ENCODE measurements around the gene PRPS1. TPM values are rescaled to one million over a fixed set of nuclear protein-coding genes. Genes with fewer than 3 reads are reported as not detected.
"Not testable (repeated sequence)": the region's sequence is repeated elsewhere in the genome, so short reads cannot be mapped to it uniquely, and the experiment has no call there.

Gene PRPS1
- total RNA-seq, 1 experiment from 2014 or later = 72.0 TPM

DNA sequence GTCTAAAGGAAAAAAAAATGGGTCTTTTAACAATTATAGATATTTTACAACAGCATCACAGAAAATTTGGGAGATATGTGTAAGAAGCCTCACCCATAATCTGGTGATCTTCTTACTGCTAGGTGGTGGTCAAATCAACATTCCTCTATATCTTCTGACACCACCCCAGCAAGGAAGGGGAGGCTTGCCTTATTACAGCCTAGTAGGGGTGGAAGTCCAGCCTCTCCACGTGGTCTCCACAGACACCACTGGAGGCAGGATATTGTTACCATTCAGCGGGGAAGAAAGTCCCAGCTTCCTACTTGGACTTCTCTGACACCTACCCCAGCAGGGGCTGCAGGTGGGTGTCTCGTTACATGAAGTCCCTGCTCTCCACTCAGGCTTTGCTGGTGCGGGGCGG, 28.7 kb downstream of the PRPS1 start:
- Histone ChIP-seq H3K4me3 (no peak overlapping the region), H3K4me1 (replicated peaks) (peaks cover 15% of the 10 kb centered on the region), H3K27ac (no peak overlapping the region), H3K9me3 (replicated peaks) (no peaks in the 10 kb centered on the region), H3K27me3 (replicated peaks) (no peaks in the 10 kb centered on the region), H3K36me3 (no peaks in the 10 kb centered on the region)
- no peak for DNase-seq (ENCODE audit: low read depth in 1 of 2, low spot score in 2 of 2)

DNA sequence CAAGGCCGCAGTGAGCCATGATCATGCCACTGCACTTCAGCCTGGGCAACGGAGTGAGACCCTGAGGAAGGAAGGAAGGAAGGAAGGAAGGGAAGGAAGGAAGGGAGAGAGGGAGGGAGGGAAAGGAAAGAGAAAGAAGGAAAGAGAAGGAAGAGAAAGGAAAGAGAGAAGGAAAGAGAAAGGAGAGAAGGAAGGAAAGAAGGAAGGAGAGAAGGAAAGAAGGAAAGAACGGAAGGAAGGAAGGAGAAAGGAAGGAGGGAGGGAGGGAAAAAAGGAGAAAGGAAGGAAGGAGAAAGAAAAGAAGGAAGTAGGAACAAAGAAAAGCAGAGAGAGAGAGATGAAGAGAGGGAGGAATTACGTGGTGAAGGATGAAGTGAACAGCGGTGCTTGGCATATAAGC, 30.4 kb downstream of the PRPS1 start:
- no peak for DNase-seq (ENCODE audit: low read depth in 1 of 2, low spot score in 2 of 2)
- no peak overlapping the region for H3K27ac ChIP-seq
- no peaks in the 10 kb centered on the region for H3K36me3 ChIP-seq
- H3K4me3 ChIP-seq = no peak overlapping the region
- H3K9me3 ChIP-seq (replicated peaks) = no peaks in the 10 kb centered on the region
- H3K4me1 ChIP-seq (replicated peaks) = peaks cover 15% of the 10 kb centered on the region
- no peaks in the 10 kb centered on the region for H3K27me3 ChIP-seq (replicated peaks)

DNA sequence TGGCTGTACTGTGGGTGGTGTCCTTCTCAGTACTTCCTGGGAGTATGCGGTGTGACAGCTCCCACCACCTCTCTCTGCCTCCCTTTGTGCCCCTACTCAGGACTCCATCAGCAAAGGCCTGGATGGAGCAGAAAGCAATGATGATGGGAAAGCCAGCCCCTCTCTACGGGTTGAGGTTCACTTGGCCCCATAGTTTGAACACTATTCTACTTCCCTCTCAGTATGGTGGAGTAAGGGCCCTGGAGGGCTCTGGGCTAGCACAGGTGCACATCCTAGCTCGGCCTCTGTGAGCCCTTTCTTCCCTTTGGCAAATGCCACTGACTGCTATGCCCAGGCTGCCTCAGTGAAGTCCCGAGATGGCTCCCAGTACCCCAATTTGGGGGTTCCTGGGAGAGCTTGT, 31.0 kb downstream of the PRPS1 start:
- Histone ChIP-seq H3K9me3 (replicated peaks) (no peaks in the 10 kb centered on the region), H3K36me3 (no peaks in the 10 kb centered on the region), H3K27ac (no peak overlapping the region), H3K4me3 (no peak overlapping the region), H3K27me3 (replicated peaks) (no peaks in the 10 kb centered on the region), H3K4me1 (replicated peaks) (peaks cover 14% of the 10 kb centered on the region)
- DNase-seq (ENCODE audit: low read depth in 1 of 2, low spot score in 2 of 2) = no peak

DNA sequence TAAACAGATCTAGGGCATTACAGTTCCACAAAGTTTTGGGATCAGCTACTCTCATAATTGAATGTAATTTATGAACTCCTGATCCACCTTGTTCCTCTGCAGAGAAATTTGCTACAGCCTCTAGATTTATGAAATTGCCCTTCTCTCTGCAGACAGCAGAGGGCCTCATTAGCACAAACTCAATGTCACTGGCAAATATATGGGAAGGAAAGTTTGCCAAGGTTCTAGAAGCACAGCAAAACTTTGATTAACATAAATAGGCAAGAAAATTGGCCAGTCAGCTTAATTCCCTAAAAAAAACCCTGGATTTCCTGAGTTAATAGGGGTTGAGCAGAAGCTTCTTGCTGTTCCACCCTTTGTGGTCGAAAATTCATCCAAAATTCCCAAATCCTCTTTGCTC, 31.5 kb downstream of the PRPS1 start:
- DNase-seq (ENCODE audit: low read depth in 1 of 2, low spot score in 2 of 2) = peak in 1 of 2 experiments; percentile 32
- Histone ChIP-seq H3K4me1 (replicated peaks) (peaks cover 9% of the 10 kb centered on the region), H3K27ac (no peak overlapping the region), H3K36me3 (no peaks in the 10 kb centered on the region), H3K9me3 (replicated peaks) (no peaks in the 10 kb centered on the region), H3K27me3 (replicated peaks) (no peaks in the 10 kb centered on the region), H3K4me3 (no peak overlapping the region)

DNA sequence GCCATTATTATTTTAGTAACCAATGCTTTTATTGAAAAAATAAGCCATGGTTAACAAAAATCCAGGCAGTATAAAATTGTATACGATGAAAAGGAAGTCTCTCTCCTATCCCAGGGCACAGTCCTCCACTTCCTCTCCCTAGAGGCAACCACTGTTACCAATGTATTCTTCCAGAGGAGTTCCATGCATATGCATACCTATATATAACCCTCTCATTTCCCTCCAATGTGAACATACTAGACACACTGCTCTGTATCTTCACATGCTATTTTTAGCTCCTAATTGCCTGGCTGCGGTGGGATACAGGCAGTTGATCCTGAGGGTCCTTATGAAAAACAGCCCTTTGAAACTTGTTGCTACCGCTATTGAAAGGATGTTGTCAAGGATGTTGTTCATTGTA, 33.8 kb downstream of the PRPS1 start:
- H3K27ac ChIP-seq = no peak overlapping the region
- DNase-seq (ENCODE audit: low read depth in 1 of 2, low spot score in 2 of 2) = no peak
- H3K36me3 ChIP-seq = no peaks in the 10 kb centered on the region
- no peaks in the 10 kb centered on the region for H3K4me1 ChIP-seq (replicated peaks)
- no peak overlapping the region for H3K4me3 ChIP-seq
- no peaks in the 10 kb centered on the region for H3K9me3 ChIP-seq (replicated peaks)
- H3K27me3 ChIP-seq (replicated peaks) = no peaks in the 10 kb centered on the region

DNA sequence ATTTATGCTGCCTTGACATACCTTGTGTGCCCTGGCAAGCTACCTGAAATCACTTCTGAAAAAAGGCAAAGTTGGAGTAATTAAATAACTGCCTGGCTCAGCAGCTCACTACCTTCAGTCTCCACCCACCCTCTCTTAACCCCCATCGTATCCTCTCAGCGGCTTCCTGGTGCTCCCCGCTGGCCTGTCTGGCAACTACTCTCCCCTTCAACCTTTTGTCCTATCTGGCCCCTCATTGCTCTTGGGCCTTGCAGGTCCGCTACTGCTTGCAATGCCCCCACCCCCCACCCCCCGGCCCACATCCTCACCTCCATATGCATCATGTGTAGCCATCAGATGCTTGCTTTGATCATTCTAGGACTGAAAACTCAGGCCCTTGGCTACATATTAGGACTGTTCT, 34.5 kb downstream of the PRPS1 start:
- no peaks in the 10 kb centered on the region for H3K27me3 ChIP-seq (replicated peaks)
- H3K27ac ChIP-seq = no peak overlapping the region
- DNase-seq (ENCODE audit: low read depth in 1 of 2, low spot score in 2 of 2) = no peak
- no peaks in the 10 kb centered on the region for H3K9me3 ChIP-seq (replicated peaks)
- no peaks in the 10 kb centered on the region for H3K4me1 ChIP-seq (replicated peaks)
- no peak overlapping the region for H3K4me3 ChIP-seq
- H3K36me3 ChIP-seq = no peaks in the 10 kb centered on the region

DNA sequence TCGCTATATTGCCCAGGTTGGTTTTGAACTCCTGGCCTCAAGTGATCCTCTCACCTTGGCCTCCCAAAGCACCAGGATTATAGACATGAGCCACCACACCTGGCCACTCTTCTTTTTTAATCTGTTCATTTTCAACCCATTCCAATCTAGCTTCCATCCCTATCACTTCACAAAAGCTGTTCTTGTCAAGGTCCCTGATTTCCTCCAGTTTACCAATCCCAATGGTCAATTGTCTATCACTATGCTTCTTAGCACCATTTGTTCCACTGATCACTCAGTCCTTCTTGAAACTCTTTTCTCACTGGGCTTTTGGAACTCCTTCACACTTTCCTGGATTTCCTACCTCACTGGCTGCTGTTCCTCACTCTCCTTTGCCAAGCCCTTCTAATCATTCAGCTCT, 38.6 kb downstream of the PRPS1 start:
- DNase-seq (ENCODE audit: low read depth in 1 of 2, low spot score in 2 of 2) = no peak
- H3K9me3 ChIP-seq (replicated peaks) = no peaks in the 10 kb centered on the region
- no peaks in the 10 kb centered on the region for H3K27me3 ChIP-seq (replicated peaks)
- H3K27ac ChIP-seq = no peak overlapping the region
- no peaks in the 10 kb centered on the region for H3K4me1 ChIP-seq (replicated peaks)
- no peaks in the 10 kb centered on the region for H3K36me3 ChIP-seq
- no peak overlapping the region for H3K4me3 ChIP-seq

DNA sequence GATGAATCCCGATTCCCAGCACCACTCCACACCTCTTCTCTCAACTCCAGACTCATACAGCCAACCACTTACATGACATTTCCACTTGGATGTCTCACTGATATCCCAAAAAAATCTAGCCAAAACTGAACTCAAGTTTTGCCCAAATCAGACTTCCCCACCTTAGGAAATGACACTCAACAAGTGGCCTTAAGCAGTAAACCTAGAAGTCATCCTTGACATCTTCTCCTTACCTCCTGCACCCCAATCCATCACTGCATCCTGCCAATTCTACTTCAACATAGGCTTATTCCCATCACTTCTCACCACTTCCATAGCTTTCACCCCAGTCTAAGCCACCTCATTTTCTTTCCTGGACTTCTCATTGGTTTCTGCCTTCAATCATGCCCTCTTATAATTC, 39.1 kb downstream of the PRPS1 start:
- H3K4me3 ChIP-seq = no peak overlapping the region
- H3K4me1 ChIP-seq (replicated peaks) = no peaks in the 10 kb centered on the region
- no peak overlapping the region for H3K27ac ChIP-seq
- no peaks in the 10 kb centered on the region for H3K36me3 ChIP-seq
- no peak for DNase-seq (ENCODE audit: low read depth in 1 of 2, low spot score in 2 of 2)
- H3K27me3 ChIP-seq (replicated peaks) = no peaks in the 10 kb centered on the region
- H3K9me3 ChIP-seq (replicated peaks) = no peaks in the 10 kb centered on the region

DNA sequence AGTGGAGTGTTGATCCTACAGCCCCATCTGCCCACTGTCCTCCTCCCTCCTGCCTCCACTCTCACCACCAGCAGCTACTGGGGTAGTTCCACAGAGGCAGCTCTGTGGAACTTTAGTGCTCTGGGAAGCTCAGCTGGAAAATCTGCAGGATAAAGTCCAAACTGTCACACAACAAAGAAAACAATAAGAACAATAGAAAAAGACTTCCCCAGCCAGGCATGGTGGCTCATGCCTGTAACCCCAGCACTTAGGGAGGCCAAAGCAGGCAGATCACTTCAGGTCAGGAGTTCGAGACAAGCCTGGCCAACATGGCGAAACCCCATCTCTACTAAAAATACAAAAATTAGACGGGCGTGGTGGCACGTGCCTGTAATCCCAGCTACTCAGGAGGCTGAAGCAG, 40.4 kb downstream of the PRPS1 start:
- not testable (repeated sequence) for H3K27me3 ChIP-seq (replicated peaks); H3K27ac ChIP-seq; H3K4me1 ChIP-seq (replicated peaks); H3K9me3 ChIP-seq (replicated peaks); DNase-seq (ENCODE audit: low read depth in 1 of 2, low spot score in 2 of 2); H3K36me3 ChIP-seq; H3K4me3 ChIP-seq

DNA sequence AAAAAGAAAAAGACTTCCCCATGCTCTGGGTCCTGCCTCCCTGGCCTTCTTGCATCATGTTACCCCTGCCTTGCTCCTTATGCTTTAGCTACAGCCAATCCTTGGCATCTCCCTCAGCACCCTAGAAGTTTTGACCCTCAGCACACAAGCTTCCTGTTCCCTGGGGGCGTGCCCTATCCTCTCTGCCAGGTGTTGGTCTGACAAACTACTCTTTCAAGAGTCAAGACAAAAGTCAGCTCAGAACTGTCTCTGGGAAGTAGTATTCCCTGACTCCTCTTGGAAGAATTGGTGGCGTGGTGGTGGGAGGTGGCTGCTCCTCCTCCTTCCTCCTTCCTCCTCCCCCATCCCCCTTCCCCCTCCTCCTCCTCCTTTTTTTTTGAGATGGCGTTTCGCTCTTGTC, 41.0 kb downstream of the PRPS1 start:
- DNase-seq (ENCODE audit: low read depth in 1 of 2, low spot score in 2 of 2) = no peak

DNA sequence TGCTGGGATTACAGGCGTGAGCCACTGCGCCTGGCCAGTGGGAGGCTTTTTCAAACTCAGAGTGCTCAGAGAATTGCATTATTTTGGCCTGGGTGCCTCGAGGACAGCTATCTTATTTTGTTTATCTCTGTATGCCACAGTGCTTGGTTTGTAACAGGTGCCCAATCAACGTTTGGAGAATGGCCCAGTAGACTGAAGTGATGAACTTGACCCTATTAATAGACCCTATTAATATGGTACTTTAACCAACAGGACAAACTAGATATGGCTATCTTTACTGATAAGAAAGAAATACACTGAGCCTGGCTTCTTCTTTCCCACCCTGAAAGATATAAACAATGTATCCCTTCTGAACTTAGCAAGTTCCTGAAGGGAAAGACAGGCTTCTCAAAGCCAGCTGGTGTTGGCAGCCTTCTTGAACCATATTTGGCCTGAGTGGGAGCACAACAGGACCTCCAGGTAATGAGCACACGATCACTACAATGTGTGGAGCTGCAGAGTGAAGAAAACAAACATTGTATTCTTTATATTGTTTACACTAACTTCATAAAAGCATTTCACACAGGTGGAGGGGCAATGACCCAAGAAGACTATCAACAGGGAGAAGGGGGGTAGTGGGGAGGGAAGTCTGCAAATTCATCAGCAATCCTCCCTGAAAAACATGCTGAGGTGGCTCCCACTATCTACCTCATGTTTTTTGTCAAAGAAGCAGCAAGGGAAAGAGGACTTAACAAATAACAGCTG, 41.7 kb downstream of the PRPS1 start:
- no peak for DNase-seq (ENCODE audit: low read depth in 1 of 2, low spot score in 2 of 2)
- Histone ChIP-seq H3K4me3 (no peak overlapping the region), H3K4me1 (replicated peaks) (peaks cover 23% of the 10 kb centered on the region), H3K36me3 (no peaks in the 10 kb centered on the region), H3K27ac (no peak overlapping the region), H3K27me3 (replicated peaks) (no peaks in the 10 kb centered on the region), H3K9me3 (replicated peaks) (no peaks in the 10 kb centered on the region)

More for the DNA sequence above, 41.0 kb downstream of the PRPS1 start:
- Histone ChIP-seq H3K4me3 (no peak overlapping the region), H3K36me3 (no peaks in the 10 kb centered on the region), H3K27me3 (replicated peaks) (no peaks in the 10 kb centered on the region), H3K4me1 (replicated peaks) (peaks cover 15% of the 10 kb centered on the region), H3K27ac (no peak overlapping the region), H3K9me3 (replicated peaks) (no peaks in the 10 kb centered on the region)

DNA sequence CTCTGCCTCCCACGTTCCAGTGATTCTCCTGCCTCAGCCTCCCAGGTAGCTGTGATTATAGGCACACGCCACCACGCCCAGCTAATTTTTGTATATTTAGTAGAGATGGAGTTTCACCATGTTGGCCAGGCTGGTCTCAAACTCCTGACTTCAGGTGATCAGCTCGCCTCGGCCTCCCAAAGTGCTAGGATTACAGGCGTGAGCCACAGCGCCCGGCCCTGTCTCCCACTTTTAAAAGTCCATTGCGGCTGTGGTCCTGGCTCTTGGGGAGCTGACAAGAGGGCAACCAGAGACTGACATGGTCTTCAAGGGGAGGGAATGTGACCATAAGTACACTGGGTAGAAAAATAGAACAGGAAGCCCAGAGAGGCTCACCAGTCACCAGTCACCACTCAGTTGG, 42.9 kb downstream of the PRPS1 start:
- DNase-seq (ENCODE audit: low read depth in 1 of 2, low spot score in 2 of 2); H3K9me3 ChIP-seq (replicated peaks); H3K36me3 ChIP-seq; H3K4me3 ChIP-seq; H3K27me3 ChIP-seq (replicated peaks); H3K27ac ChIP-seq: not testable (repeated sequence)
- H3K4me1 ChIP-seq (replicated peaks) = peaks cover 30% of the 10 kb centered on the region

DNA sequence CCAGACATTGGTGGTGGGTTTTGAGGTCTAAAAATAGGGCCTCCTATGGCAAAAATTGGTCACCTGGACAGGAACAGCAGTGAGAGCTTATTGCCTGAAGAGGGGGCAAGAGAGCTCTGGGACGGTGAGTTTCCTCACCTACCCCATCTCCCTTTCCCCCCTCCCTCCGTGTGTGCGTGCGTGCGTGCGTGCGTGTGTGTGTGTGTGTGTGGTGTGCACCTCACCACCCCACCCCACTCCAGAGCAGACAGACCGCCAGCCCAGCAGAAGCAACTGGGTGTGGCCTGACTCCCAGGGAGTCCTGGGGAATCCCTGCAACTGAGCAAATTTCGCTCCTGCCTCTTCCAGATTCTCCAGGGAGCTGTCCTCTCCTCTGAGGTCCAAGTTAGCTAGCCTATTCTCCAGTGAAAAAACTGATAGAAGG, 44.7 kb downstream of the PRPS1 start:
- Histone ChIP-seq H3K36me3 (no peaks in the 10 kb centered on the region), H3K9me3 (replicated peaks) (no peaks in the 10 kb centered on the region), H3K4me1 (replicated peaks) (peaks cover 42% of the 10 kb centered on the region), H3K4me3 (no peak overlapping the region), H3K27ac (peak overlapping the region; percentile 27), H3K27me3 (replicated peaks) (no peaks in the 10 kb centered on the region)
- DNase-seq (ENCODE audit: low read depth in 1 of 2, low spot score in 2 of 2) = peak; percentile 75 to 85

DNA sequence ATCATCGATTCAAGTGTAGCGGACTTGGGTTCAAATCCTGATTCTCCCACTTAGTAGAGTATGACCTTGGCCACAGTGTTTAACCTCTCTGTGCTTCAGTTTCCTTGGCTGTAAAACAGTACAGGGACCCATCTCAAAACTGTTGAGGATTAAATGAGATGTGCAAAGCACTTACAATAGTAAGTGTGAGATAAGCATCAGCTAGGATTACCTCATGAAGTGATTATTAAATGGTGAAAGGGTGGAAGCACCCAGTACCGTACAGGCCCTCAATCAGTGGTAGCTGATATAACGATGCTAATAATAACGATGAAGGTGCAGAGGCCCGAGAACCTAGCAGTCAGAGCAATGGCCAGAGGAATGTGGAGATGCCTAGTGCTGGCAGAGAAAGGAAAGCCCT, 45.1 kb downstream of the PRPS1 start:
- H3K4me1 ChIP-seq (replicated peaks) = peaks cover 43% of the 10 kb centered on the region
- no peaks in the 10 kb centered on the region for H3K36me3 ChIP-seq
- H3K27ac ChIP-seq = peak overlapping the region; percentile 27
- H3K4me3 ChIP-seq = no peak overlapping the region
- DNase-seq (ENCODE audit: low read depth in 1 of 2, low spot score in 2 of 2) = no peak
- no peaks in the 10 kb centered on the region for H3K27me3 ChIP-seq (replicated peaks)
- no peaks in the 10 kb centered on the region for H3K9me3 ChIP-seq (replicated peaks)

DNA sequence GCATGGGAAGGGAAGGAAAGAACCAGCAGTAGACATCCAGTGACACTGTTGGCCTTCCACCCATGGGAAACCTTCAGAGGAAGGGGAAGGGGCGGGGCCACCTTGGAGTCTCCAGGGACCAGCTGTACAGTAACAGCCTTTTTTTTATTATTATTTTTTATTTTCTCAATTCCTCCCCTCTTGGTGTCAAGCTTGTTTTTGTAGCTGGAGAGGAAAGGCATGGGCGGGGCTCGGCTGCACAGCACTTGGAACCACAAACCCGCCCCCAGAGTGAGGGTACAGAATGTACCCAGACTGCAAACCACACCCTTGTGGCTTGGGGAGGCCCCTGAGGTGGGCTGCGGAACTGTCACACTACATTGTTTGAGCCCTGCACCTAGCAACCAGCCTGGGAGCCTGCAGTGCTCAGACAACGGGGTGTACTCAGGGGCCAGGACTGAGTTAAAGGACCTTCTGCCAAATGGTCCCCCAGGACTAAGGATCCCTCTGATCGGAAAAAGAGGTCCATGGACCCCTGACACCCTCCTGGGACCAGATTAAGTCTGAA, 45.7 kb downstream of the PRPS1 start:
- Histone ChIP-seq H3K36me3 (no peaks in the 10 kb centered on the region), H3K4me3 (no peak overlapping the region), H3K4me1 (replicated peaks) (peaks cover 43% of the 10 kb centered on the region)

More for the DNA sequence above, 45.7 kb downstream of the PRPS1 start:
- Histone ChIP-seq H3K9me3 (replicated peaks) (no peaks in the 10 kb centered on the region), H3K27ac (peak overlapping the region; percentile 68), H3K27me3 (replicated peaks) (no peaks in the 10 kb centered on the region)
- DNase-seq (ENCODE audit: low read depth in 1 of 2, low spot score in 2 of 2) = peak; percentile 45 to 58
